Keratinocyte (primary cell): ENCODE data around the gene ATP5F1D. TPM values are rescaled to one million over a fixed set of nuclear protein-coding genes. Genes with fewer than 3 reads are reported as not detected.

Experiments used
- DNase-seq: peaks from one replicate; pipeline ENCODE4 v3.0.0-alpha.2; 2011; ENCODE audit warnings: low read depth, missing footprints, low spot score
- FAIRE-seq: peaks from 2 replicates; lab custom pipeline; 2011; peaks lifted over from hg19 to GRCh38; lab: Jason Lieb, UNC
- H2AFZ ChIP-seq: 2 replicates; pipeline ENCODE4 v1.6.0; 2012; ENCODE audit warnings: low read length, control low read depth, inconsistent platforms; ENCODE audit not compliant: control insufficient read depth
- H3K27ac ChIP-seq: 2 replicates; pipeline ENCODE4 v1.5.1; 2011; ENCODE audit warnings: low read length; ENCODE audit not compliant: control insufficient read depth, insufficient read depth
- H3K27me3 ChIP-seq: 3 replicates; pipeline ENCODE4 v1.6.0; 2011; ENCODE audit warnings: low read length; ENCODE audit not compliant: control insufficient read depth, insufficient read depth; ENCODE audit errors: extremely low read depth
- H3K36me3 ChIP-seq, 2 experiments: 2 replicates in 1 of 2; 3 replicates in 1 of 2; pipeline ENCODE4 v1.5.1; 2011; ENCODE audit warnings: low read length in 2 of 2, mild to moderate bottlenecking in 1 of 2; ENCODE audit not compliant: control insufficient read depth in 2 of 2, insufficient read depth in 2 of 2; ENCODE audit errors: extremely low read depth in 1 of 2
- H3K4me1 ChIP-seq: 3 replicates; pipeline ENCODE4 v1.5.1; 2011; ENCODE audit warnings: low read length; ENCODE audit not compliant: control insufficient read depth, insufficient read depth; ENCODE audit errors: extremely low read depth
- H3K4me2 ChIP-seq: 3 replicates; pipeline ENCODE4 v1.6.0; 2011; ENCODE audit warnings: low read depth, low read length; ENCODE audit not compliant: control insufficient read depth, insufficient read depth; ENCODE audit errors: extremely low read depth
- H3K4me3 ChIP-seq, 3 experiments: fragments of 200-600 bp in 1 of 3; sonication (generic) in 1 of 3; 2 replicates in 2 of 3; 3 replicates in 1 of 3; pipeline ENCODE4 v1.5.1; 2011 to 2016; ENCODE audit warnings: low read length in 3 of 3, mild to moderate bottlenecking in 3 of 3, control low read depth in 2 of 3, inconsistent platforms in 1 of 3, low read depth in 1 of 3, mixed read lengths in 1 of 3, mixed run types in 1 of 3, moderate library complexity in 1 of 3; ENCODE audit not compliant: control insufficient read depth in 2 of 3, insufficient read depth in 2 of 3; ENCODE audit errors: extremely low read depth in 1 of 3
- H3K79me2 ChIP-seq: 2 replicates; pipeline ENCODE4 v1.6.0; 2012; ENCODE audit warnings: low read length; ENCODE audit not compliant: control insufficient read depth, insufficient read depth
- H3K9ac ChIP-seq: 3 replicates; pipeline ENCODE4 v1.6.0; 2011; ENCODE audit warnings: low read length; ENCODE audit not compliant: control insufficient read depth, insufficient read depth; ENCODE audit errors: extremely low read depth
- H3K9me1 ChIP-seq: 3 replicates; pipeline ENCODE4 v1.6.0; 2011; ENCODE audit warnings: low read length; ENCODE audit not compliant: control insufficient read depth, insufficient read depth; ENCODE audit errors: extremely low read depth
- H3K9me3 ChIP-seq: 2 replicates; pipeline ENCODE4 v1.5.1; 2012; ENCODE audit warnings: low read depth, low read length; ENCODE audit not compliant: control insufficient read depth
- H4K20me1 ChIP-seq: 3 replicates; pipeline ENCODE4 v1.6.0; 2011; ENCODE audit warnings: low read length; ENCODE audit not compliant: control insufficient read depth, insufficient read depth; ENCODE audit errors: extremely low read depth
- CTCF ChIP-seq, 3 experiments: IDR thresholded peaks in 1 of 3; conservative IDR thresholded peaks in 1 of 3; optimal IDR thresholded peaks in 1 of 3; 2 replicates in 2 of 3; 3 replicates in 1 of 3; pipeline versions ENCODE3 to v1.5.1; 2011; ENCODE audit warnings: low read length in 3 of 3, mild to moderate bottlenecking in 3 of 3, moderate library complexity in 2 of 3, control low read depth in 1 of 3, inconsistent platforms in 1 of 3; ENCODE audit not compliant: insufficient read depth in 2 of 3; ENCODE audit errors: extremely low read depth in 1 of 3
- EZH2 ChIP-seq: IDR thresholded peaks from one replicate; pipeline ENCODE4 v1.6.1; 2012; ENCODE audit warnings: inconsistent platforms, mild to moderate bottlenecking, low read length, moderate library complexity
- dilution Hi-C: fragments of 300-500 bp; cut with MboI; formaldehyde crosslinking; loops from one replicate; pipeline ENCODE4 v1.7.0; 2020; ENCODE audit warnings: low sequenced_read_pairs; ENCODE audit not compliant: extremely low pct_ligation_motif_present
- polyA plus RNA-seq, 5 experiments: library from polyadenylated mRNA; depleted of rRNA in 3 of 5; stranded (reverse) in 3 of 5; stranded (forward) in 1 of 5; unstranded in 1 of 5; fragments of >200 nt; gene quantifications; 1 replicate in 1 of 5; 2 replicates in 3 of 5; 3 replicates in 1 of 5; pipeline versions ENCODE4 v1.2.1 to v1.2.3, GENCODE V29; 2011 to 2012; ENCODE audit warnings: missing spikeins in 2 of 5, low read depth in 1 of 5, low replicate concordance in 1 of 5

Gene ATP5F1D
- polyA plus RNA-seq, 1 donor (not counting 4 experiments of a cell fraction or from before 2014, with no cell fraction given) = 51.3 TPM

- no peak overlapping the region for H3K9ac ChIP-seq
- no peak overlapping the region for H3K4me3 ChIP-seq
- DNase-seq = no peak
- H3K9me3 ChIP-seq = no peaks in the 10 kb centered on the region
- peaks cover 43% of the 10 kb centered on the region for H3K27me3 ChIP-seq
- no peaks in the 10 kb centered on the region for H3K79me2 ChIP-seq
- peaks cover 14% of the 10 kb centered on the region for H4K20me1 ChIP-seq
- dilution Hi-C loops = no loop called here
- TF ChIP-seq CTCF (optimal IDR thresholded peaks at IDR 0.05 in 1 of 3, IDR thresholded peaks at IDR 0.05 in 1 of 3, conservative IDR thresholded peaks at IDR 0.05 in 1 of 3; ENCODE audit: extremely low read depth in 1 of 3, insufficient read depth in 2 of 3, low read length in 3 of 3) = no peak
- no peak for TF ChIP-seq EZH2
- H3K4me2 ChIP-seq = no peak overlapping the region
- FAIRE-seq = no peak
- H2AFZ ChIP-seq = no peak overlapping the region
- H3K27ac ChIP-seq = no peak overlapping the region
- peaks cover 7 to 14% of the 10 kb centered on the region in 2 experiments for H3K36me3 ChIP-seq
- H3K4me1 ChIP-seq = no peaks in the 10 kb centered on the region
- H3K9me1 ChIP-seq = no peaks in the 10 kb centered on the region
Measured at GRCh38 chr19:1282588-1283206, 41.1 kb downstream of the ATP5F1D start.

GRCh38 chr19:1283207-1283916 lies 41.8 kb downstream of the ATP5F1D start:
- H4K20me1 ChIP-seq = peaks cover 14% of the 10 kb centered on the region
- no peaks in the 10 kb centered on the region for H3K79me2 ChIP-seq
- H3K27ac ChIP-seq = no peak overlapping the region
- dilution Hi-C loops = no loop called here
- no peaks in the 10 kb centered on the region for H3K4me1 ChIP-seq
- no peak for DNase-seq
- peaks cover 50% of the 10 kb centered on the region for H3K27me3 ChIP-seq
- TF ChIP-seq EZH2 (no peak), CTCF (optimal IDR thresholded peaks at IDR 0.05 in 1 of 3, IDR thresholded peaks at IDR 0.05 in 1 of 3, conservative IDR thresholded peaks at IDR 0.05 in 1 of 3; ENCODE audit: extremely low read depth in 1 of 3, insufficient read depth in 2 of 3, low read length in 3 of 3) (no peak)
- H2AFZ ChIP-seq = no peak overlapping the region
- no peaks in the 10 kb centered on the region for H3K9me1 ChIP-seq
- H3K9me3 ChIP-seq = no peaks in the 10 kb centered on the region
- no peak overlapping the region for H3K4me3 ChIP-seq
- peaks cover 7 to 14% of the 10 kb centered on the region in 2 experiments for H3K36me3 ChIP-seq
- no peak overlapping the region for H3K4me2 ChIP-seq
- H3K9ac ChIP-seq = no peak overlapping the region
- no peak for FAIRE-seq
